HG03571 (cell line): Measurements from ENCODE around the gene GOT1.

ENCODE experiments used
- ATAC-seq: cut with Tn5 transposase; IDR thresholded peaks from one replicate; pipeline ENCODE4 v1.9.1; 2021; ENCODE audit not compliant: unreplicated experiment

GOT1 gene

GRCh38 chr10:99430451-99431189, at the start of gene GOT1:
GOT1 (minus strand) TSS chr10:99430624; CDS start chr10:99430565, 59 bp downstream.
- peak; percentile 89 for ATAC-seq

GRCh38 chr10:99470327-99470726, 39.9 kb upstream of the GOT1 start:
- no peak for ATAC-seq

- no peak for ATAC-seq
Measured at GRCh38 chr10:99467236-99467999, 37.0 kb upstream of the GOT1 start.

GRCh38 chr10:99466632-99467223, 36.3 kb upstream of the GOT1 start:
- ATAC-seq: no peak

- ATAC-seq: no peak
Measured at GRCh38 chr10:99461230-99461629, 30.8 kb upstream of the GOT1 start.

GRCh38 chr10:99460070-99460469, 29.6 kb upstream of the GOT1 start:
- ATAC-seq: no peak

GRCh38 chr10:99459217-99459616, 28.8 kb upstream of the GOT1 start:
- ATAC-seq: no peak

- no peak for ATAC-seq
Measured at GRCh38 chr10:99457813-99458212, 27.4 kb upstream of the GOT1 start.

- ATAC-seq: no peak
Measured at GRCh38 chr10:99456931-99457288, 26.5 kb upstream of the GOT1 start.

- ATAC-seq: no peak
Measured at GRCh38 chr10:99456207-99456930, 25.9 kb upstream of the GOT1 start.

- ATAC-seq: no peak
Measured at GRCh38 chr10:99451981-99452380, 21.6 kb upstream of the GOT1 start.

GRCh38 chr10:99451499-99451788, 21.0 kb upstream of the GOT1 start:
- no peak for ATAC-seq

GRCh38 chr10:99450624-99451498, 20.4 kb upstream of the GOT1 start:
- no peak for ATAC-seq

GRCh38 chr10:99450156-99450555, 19.7 kb upstream of the GOT1 start:
- ATAC-seq: no peak

- no peak for ATAC-seq
Measured at GRCh38 chr10:99449023-99449422, 18.6 kb upstream of the GOT1 start.

- ATAC-seq: no peak
Measured at GRCh38 chr10:99444383-99445045, 14.1 kb upstream of the GOT1 start.

GRCh38 chr10:99443500-99443899, 13.1 kb upstream of the GOT1 start:
- no peak for ATAC-seq

GRCh38 chr10:99442394-99442793, 12.0 kb upstream of the GOT1 start:
- ATAC-seq: no peak

- no peak for ATAC-seq
Measured at GRCh38 chr10:99438890-99439289, 8.5 kb upstream of the GOT1 start.

GRCh38 chr10:99435986-99436638, 5.7 kb upstream of the GOT1 start:
- no peak for ATAC-seq
